ENCODE measurements around the gene S100A10. TPM values are rescaled to one million over a fixed set of nuclear protein-coding genes. Genes with fewer than 3 reads are reported as not detected.

Gene S100A10
- total and polyA plus RNA-seq, 2 experiments from 2014 or later = 35.9 to 634 TPM

- TF ChIP-seq ZNF462 (CRISPR knock-in tag; IDR thresholded peaks at IDR 0.05) = no peak
Observed at GRCh38 chr1:151966061-151966460, 27.6 kb downstream of the S100A10 start (continued).

GRCh38 chr1:151964510-151964909 lies 29.1 kb downstream of the S100A10 start:
- H3K4me2 ChIP-seq = no peak overlapping the region
- H3K9me2 ChIP-seq (ENCODE audit: insufficient read depth) = no peaks in the 10 kb centered on the region
- H3K27ac Mint-ChIP-seq = no peak overlapping the region
- H3K27ac ChIP-seq (ENCODE audit: low read depth) = no peak overlapping the region
- H3K27me3 ChIP-seq (ENCODE audit: insufficient read depth) = no peaks in the 10 kb centered on the region
- no peak overlapping the region for H3K4me3 ChIP-seq
- DNase-seq (ENCODE audit: low spot score) (no peak), ATAC-seq (no peak)
- no peaks in the 10 kb centered on the region for H3K9me3 Mint-ChIP-seq
- no peaks in the 10 kb centered on the region for H3K36me3 ChIP-seq (ENCODE audit: insufficient read depth)
- no peaks in the 10 kb centered on the region for H4K20me1 ChIP-seq (replicated peaks; ENCODE audit: insufficient read depth)
- H3K4me3 Mint-ChIP-seq = no peak overlapping the region
- no peaks in the 10 kb centered on the region for H3K79me2 ChIP-seq (replicated peaks; ENCODE audit: insufficient read depth)
- no peaks in the 10 kb centered on the region for H3K27me3 Mint-ChIP-seq (ENCODE audit: insufficient read depth, low read depth, poor library complexity)
- H3F3A ChIP-seq (replicated peaks; ENCODE audit: low read depth) = no peaks in the 10 kb centered on the region
- H3K4me1 Mint-ChIP-seq = peaks cover 12% of the 10 kb centered on the region; the same call in 2 of the 3 replicates
- no peaks in the 10 kb centered on the region for H3K36me3 Mint-ChIP-seq (ENCODE audit: low read depth)
- H2AFZ ChIP-seq = no peak overlapping the region
- peaks cover 10% of the 10 kb centered on the region for H3K4me1 ChIP-seq (ENCODE audit: insufficient read depth)
- TF ChIP-seq NANOG (IDR thresholded peaks at IDR 0.05; ENCODE audit: borderline replicate concordance) (no peak), REST (IDR thresholded peaks at IDR 0.05; ENCODE audit: unreplicated experiment) (no peak), ZNF114 (CRISPR knock-in tag; IDR thresholded peaks at IDR 0.05) (no peak), EZH2phosphoT487 (IDR thresholded peaks at IDR 0.05; ENCODE audit: unreplicated experiment) (no peak), EZH2 (IDR thresholded peaks at IDR 0.05; ENCODE audit: low read depth, unreplicated experiment) (no peak), ZNF331 (CRISPR knock-in tag; IDR thresholded peaks at IDR 0.05; ENCODE audit: low read depth) (no peak), CTCF (conservative IDR thresholded peaks at IDR 0.05; ENCODE audit: low read depth in 2 of 2) (no peak), STAT1 (IDR thresholded peaks at IDR 0.05; ENCODE audit: unreplicated experiment) (no peak), POLR2AphosphoS5 (IDR thresholded peaks at IDR 0.05; ENCODE audit: low read depth) (no peak)
